ENCODE measurements around the gene ZEB1. TPM values are rescaled to one million over a fixed set of nuclear protein-coding genes. Genes with fewer than 3 reads are reported as not detected.

ZEB1 gene
- total and polyA plus RNA-seq, 2 of the 8 experiments (the other 6 are each of a cell fraction or from before 2014, with no cell fraction given), result 0.08 to 0.15 TPM

- TF ChIP-seq TEAD4 (IDR thresholded peaks at IDR 0.05; ENCODE audit: low read depth, low read length) (no peak), RXRA (IDR thresholded peaks at IDR 0.05; ENCODE audit: insufficient read depth, low read depth, low read length) (no peak)
Measured at GRCh38 chr10:31397852-31398251, 78.8 kb downstream of the ZEB1 start (continued).
